ENCODE measurements around the gene INSL3.
"Not testable (repeated sequence)": the region's sequence is repeated elsewhere in the genome, so short reads cannot be mapped to it uniquely, and the experiment has no call there.

Gene INSL3

GRCh38 chr19:17805427-17805826, 15.9 kb downstream of the INSL3 start:
- Histone ChIP-seq H3K4me2 (ENCODE audit: low read length) (no peak overlapping the region), H3K9me3 (ENCODE audit: control insufficient read depth, low read length) (no peaks in the 10 kb centered on the region), H3K27ac (no peak overlapping the region), H3K79me2 (no peaks in the 10 kb centered on the region), H3K9ac (no peak overlapping the region), H3K4me3 (ENCODE audit: low read depth, low read length) (no peak overlapping the region), H3K4me1 (no peaks in the 10 kb centered on the region), H3K27me3 (ENCODE audit: control insufficient read depth, insufficient read depth, low read length) (no peaks in the 10 kb centered on the region), H3K36me3 (ENCODE audit: control insufficient read depth, insufficient read depth, low read length) (no peaks in the 10 kb centered on the region), H2AFZ (no peak overlapping the region)
- TF ChIP-seq CTCF (IDR thresholded peaks at IDR 0.05): no peak

GRCh38 chr19:17803264-17803896, 17.9 kb downstream of the INSL3 start:
- no peak overlapping the region for H3K4me2 ChIP-seq (ENCODE audit: low read length)

GRCh38 chr19:17802137-17802858, 19.0 kb downstream of the INSL3 start:
- Histone ChIP-seq H3K36me3 (ENCODE audit: control insufficient read depth, insufficient read depth, low read length) (no peaks in the 10 kb centered on the region), H3K27ac (no peak overlapping the region), H3K4me2 (ENCODE audit: low read length) (no peak overlapping the region), H3K79me2 (no peaks in the 10 kb centered on the region), H3K4me1 (no peaks in the 10 kb centered on the region), H3K9me3 (ENCODE audit: control insufficient read depth, low read length) (no peaks in the 10 kb centered on the region), H2AFZ (no peak overlapping the region), H3K4me3 (ENCODE audit: low read depth, low read length) (no peak overlapping the region), H3K9ac (no peak overlapping the region), H3K27me3 (ENCODE audit: control insufficient read depth, insufficient read depth, low read length) (no peaks in the 10 kb centered on the region)
- no peak for TF ChIP-seq CTCF (IDR thresholded peaks at IDR 0.05)

More at GRCh38 chr19:17803264-17803896, 17.9 kb downstream of the INSL3 start:
- H3K9me3 ChIP-seq (ENCODE audit: control insufficient read depth, low read length): no peaks in the 10 kb centered on the region
- no peaks in the 10 kb centered on the region for H3K36me3 ChIP-seq (ENCODE audit: control insufficient read depth, insufficient read depth, low read length)
- no peak overlapping the region for H3K4me3 ChIP-seq (ENCODE audit: low read depth, low read length)
- no peaks in the 10 kb centered on the region for H3K27me3 ChIP-seq (ENCODE audit: control insufficient read depth, insufficient read depth, low read length)
- H3K4me1 ChIP-seq: no peaks in the 10 kb centered on the region
- H3K79me2 ChIP-seq: no peaks in the 10 kb centered on the region
- H3K27ac ChIP-seq: no peak overlapping the region
- no peak overlapping the region for H3K9ac ChIP-seq
- H2AFZ ChIP-seq: no peak overlapping the region
- TF ChIP-seq CTCF (IDR thresholded peaks at IDR 0.05): no peak

- H3K9me3 ChIP-seq (ENCODE audit: control insufficient read depth, low read length); H3K79me2 ChIP-seq; H3K4me1 ChIP-seq; H3K27ac ChIP-seq; H3K4me2 ChIP-seq (ENCODE audit: low read length); H3K4me3 ChIP-seq (ENCODE audit: low read depth, low read length); H2AFZ ChIP-seq; H3K9ac ChIP-seq; H3K27me3 ChIP-seq (ENCODE audit: control insufficient read depth, insufficient read depth, low read length); H3K36me3 ChIP-seq (ENCODE audit: control insufficient read depth, insufficient read depth, low read length): not testable (repeated sequence)
Observed at GRCh38 chr19:17798599-17798998, 22.7 kb downstream of the INSL3 start.

GRCh38 chr19:17797424-17798201, 23.7 kb downstream of the INSL3 start:
- Histone ChIP-seq H3K9me3 (ENCODE audit: control insufficient read depth, low read length) (no peaks in the 10 kb centered on the region), H3K4me1 (peaks cover 2% of the 10 kb centered on the region), H3K4me3 (ENCODE audit: low read depth, low read length) (no peak overlapping the region), H3K4me2 (ENCODE audit: low read length) (no peak overlapping the region), H3K27me3 (ENCODE audit: control insufficient read depth, insufficient read depth, low read length) (no peaks in the 10 kb centered on the region), H3K36me3 (ENCODE audit: control insufficient read depth, insufficient read depth, low read length) (no peaks in the 10 kb centered on the region), H2AFZ (no peak overlapping the region), H3K79me2 (no peaks in the 10 kb centered on the region), H3K27ac (no peak overlapping the region), H3K9ac (no peak overlapping the region)
- TF ChIP-seq CTCF (IDR thresholded peaks at IDR 0.05): no peak

Measured in parathyroid adenoma (tissue), 2 donors.